Lower leg skin (tissue), 3 donors: ENCODE data around the gene EPHA10.

ENCODE experiments used
- CTCF ChIP-seq, 3 donors: fragments of 450-650 bp; IDR thresholded peaks; one replicate each; pipeline ENCODE4 v1.5.1; 2016; ENCODE audit warnings: antibody characterized with exemption in 3 of 3, mild to moderate bottlenecking in 3 of 3, moderate library complexity in 2 of 3
- POLR2A ChIP-seq, 2 donors: fragments of 450-650 bp; IDR thresholded peaks; one replicate each; pipeline ENCODE4 v1.6.1; 2016 to 2017; ENCODE audit warnings: antibody characterized with exemption in 2 of 2, mild to moderate bottlenecking in 1 of 2, moderate library complexity in 1 of 2

- TF ChIP-seq CTCF (IDR thresholded peaks at IDR 0.05), result no peak
- no peak for TF ChIP-seq POLR2A (IDR thresholded peaks at IDR 0.05)
Observed at GRCh38 chr1:37716321-37716720, 48.6 kb downstream of the EPHA10 start.
